ENCODE data around the gene HHIPL1. TPM values are rescaled to one million over a fixed set of nuclear protein-coding genes. Genes with fewer than 3 reads are reported as not detected.

The HHIPL1 gene
- total and polyA plus RNA-seq, 2 of the 8 experiments (the other 6 are each of a cell fraction or from before 2014, with no cell fraction given), result 1.5 to 2.6 TPM

DNA sequence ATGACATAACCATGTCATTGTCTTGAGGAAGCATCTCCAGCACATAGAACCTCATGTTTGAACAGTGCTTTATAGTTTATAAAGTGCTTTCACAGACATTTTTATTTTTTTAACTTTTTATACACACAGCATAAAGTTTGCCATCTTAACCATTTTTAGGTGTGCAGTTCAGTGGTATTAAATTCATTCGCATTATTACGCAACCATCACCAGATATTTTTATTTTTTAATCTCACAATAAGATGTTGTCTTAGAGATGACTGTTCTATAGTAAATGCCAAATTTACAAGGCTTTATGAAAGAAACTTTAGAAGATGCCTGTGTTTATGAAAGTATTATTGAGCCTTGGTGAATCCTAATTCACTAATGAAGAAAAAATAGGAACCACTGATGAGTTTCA, 59.1 kb downstream of the HHIPL1 start:
- ChIA-PET CTCF (ENCODE audit: partially characterized antibody) (interaction anchor here (1.4 kb wide), 1 partner anchor 16 kb away, joined by 4 read pairs; no protein-coding TSS in a partner anchor), POLR2A (ENCODE audit: partially characterized antibody) (no interaction called here)
- Histone ChIP-seq H4K5ac (ENCODE audit: insufficient read length, low read depth, low read length) (no peak overlapping the region), H3K18ac (ENCODE audit: extremely low read depth, low read length) (no peak overlapping the region), H3K23me2 (ENCODE audit: low read depth, low read length) (no peaks in the 10 kb centered on the region), H3K4me2 (ENCODE audit: insufficient read depth in 1 of 2, low read depth in 2 of 2, low read length in 2 of 2) (no peak overlapping the region), H2BK5ac (ENCODE audit: low read depth, low read length) (no peak overlapping the region), H2BK20ac (ENCODE audit: low read length) (no peak overlapping the region), H3K4me1 (replicated peaks in 1 of 4; ENCODE audit: control insufficient read depth in 3 of 4, insufficient read depth in 4 of 4, low read length in 3 of 4) (no peaks in the 10 kb centered on the region), H3K36me3 (ENCODE audit: control insufficient read depth in 2 of 4, insufficient read depth in 4 of 4, low read length in 3 of 4) (no peaks in the 10 kb centered on the region; a peak in 1 of 8 replicates), H2AFZ (ENCODE audit: low read length) (no peak overlapping the region), H4K91ac (replicated peaks; ENCODE audit: insufficient read length, low read length) (no peak overlapping the region), H3K56ac (replicated peaks; ENCODE audit: insufficient read length, low read depth, low read length) (no peak overlapping the region), H4K20me1 (replicated peaks in 1 of 2; ENCODE audit: control insufficient read depth in 1 of 2, insufficient read depth in 2 of 2, low read length in 2 of 2) (no peaks in the 10 kb centered on the region), H3K9me3 (ENCODE audit: insufficient read depth in 2 of 2, low read depth in 1 of 2, low read length in 1 of 2) (peaks cover 12 to 22% of the 10 kb centered on the region in 2 experiments; a peak in 3 of 4 replicates), H3K4me3 (ENCODE audit: extremely low read depth in 1 of 4, insufficient read depth in 2 of 4, low read depth in 3 of 4, low read length in 4 of 4) (no peak overlapping the region), H3K27me3 (replicated peaks in 1 of 4; ENCODE audit: control insufficient read depth in 3 of 4, extremely low read depth in 1 of 4, insufficient read depth in 3 of 4, low read length in 3 of 4) (no peaks in the 10 kb centered on the region), H2AK5ac (ENCODE audit: low read depth, low read length) (no peak overlapping the region), H3K4ac (replicated peaks; ENCODE audit: insufficient read length, low read depth, low read length) (no peak overlapping the region), H4K8ac (ENCODE audit: extremely low read depth, insufficient read depth, low read length) (no peak overlapping the region), H3K27ac (ENCODE audit: low read depth, low read length) (no peak overlapping the region), H3K14ac (ENCODE audit: insufficient read length) (no peak overlapping the region), H3K23ac (ENCODE audit: insufficient read length) (no peak overlapping the region), H2BK120ac (replicated peaks; ENCODE audit: low read depth, low read length) (no peak overlapping the region), H3K79me2 (ENCODE audit: control insufficient read depth in 1 of 2, insufficient read depth in 2 of 2, low read length in 2 of 2) (no peaks in the 10 kb centered on the region), H3K9ac (replicated peaks in 1 of 4; ENCODE audit: extremely low read depth in 1 of 4, low read depth in 3 of 4, low read length in 3 of 4) (no peak overlapping the region), H3K79me1 (ENCODE audit: low read depth, low read length) (no peaks in the 10 kb centered on the region), H2BK15ac (ENCODE audit: low read length) (no peak overlapping the region), H2BK12ac (ENCODE audit: low read depth, low read length) (no peak overlapping the region)
- DNase-seq (ENCODE audit: low read depth in 1 of 2, low spot score in 2 of 2) (no peak), FAIRE-seq (no peak)
- 95% methylated on average over 2 of the region's 2 CpGs; no CpG with 5 or more reads in 1 of the 2 experiments for WGBS, 2 experiments (ENCODE audit: extremely low coverage in 1 of 2, insufficient coverage in 1 of 2, insufficient read length in 1 of 2, insufficient replicate concordance in 2 of 2, low coverage in 1 of 2, low lambda C conversion rate in 2 of 2, missing lambda C conversion rate in 1 of 2)
- TF ChIP-seq SIN3A (conservative IDR thresholded peaks at IDR 0.05 in 1 of 2, IDR thresholded peaks at IDR 0.05 in 1 of 2; ENCODE audit: low read depth in 1 of 2, low read length in 2 of 2), result no peak
- no peak for TF ChIP-seq SP2 (IDR thresholded peaks at IDR 0.05; ENCODE audit: low read length)
- TF ChIP-seq CEBPB (IDR thresholded peaks at IDR 0.05; ENCODE audit: low read depth, low read length), result 0 out of 2 replicates have a peak, but pooled peaks have one; percentile 46

Data from H1 (cell line).